ENCODE measurements around the gene SDK1.

- no peak for TF ChIP-seq CTCF (IDR thresholded peaks at IDR 0.05)
- TF ChIP-seq POLR2A (IDR thresholded peaks at IDR 0.05) = no peak
Observed at GRCh38 chr7:3805151-3805550, 504.1 kb downstream of the SDK1 start.
